Measurements from ENCODE around the gene VWA5B1. TPM values are rescaled to one million over a fixed set of nuclear protein-coding genes. Genes with fewer than 3 reads are reported as not detected.

VWA5B1 gene
- total and polyA plus RNA-seq, 10 of the 15 experiments (the other 5 are each of a cell fraction or from before 2014, with no cell fraction given), result under 0.01 to 0.05 (median 0.01) TPM; not detected in 7

DNA sequence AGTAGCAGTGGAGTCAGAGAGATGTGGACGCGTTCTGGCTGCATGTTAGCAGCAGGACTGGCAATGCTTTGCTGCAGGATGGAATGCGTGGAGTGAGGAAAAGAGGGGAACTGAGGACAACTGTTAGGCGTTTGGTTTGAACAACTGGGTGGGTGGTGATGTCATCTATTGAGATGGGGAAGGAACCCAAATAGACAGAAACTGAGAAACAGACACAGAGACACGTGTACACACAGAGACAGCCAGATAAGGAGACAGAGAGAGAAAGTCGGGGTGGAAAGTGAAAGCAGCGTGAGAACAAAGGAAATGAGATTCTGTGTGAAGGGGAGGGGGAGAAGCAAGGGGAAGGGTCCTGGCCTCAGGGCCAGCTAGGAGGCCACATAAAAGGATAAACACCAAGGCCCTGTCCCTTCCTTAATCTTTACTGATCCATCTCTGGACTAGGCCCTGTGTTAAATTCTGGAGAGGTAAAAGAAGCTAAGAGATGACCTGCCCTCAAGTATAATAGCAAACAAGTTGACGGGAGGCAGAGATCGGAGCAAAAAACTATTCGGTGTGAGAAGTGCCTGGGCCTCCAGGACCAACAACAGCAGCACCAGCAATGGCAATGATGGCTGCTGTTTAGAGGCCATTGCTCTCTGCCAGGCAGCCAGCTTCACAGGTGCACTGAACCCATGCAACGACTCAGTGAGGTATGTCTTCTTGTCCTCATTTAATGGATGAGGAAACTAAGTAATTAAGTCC, 31.6 kb downstream of the VWA5B1 start (continued):
- peak; percentile 63; the same call in 1 of the 2 replicates for TF ChIP-seq NBN (IDR thresholded peaks at IDR 0.05)
- TF ChIP-seq CHD2 (IDR thresholded peaks at IDR 0.05; ENCODE audit: borderline replicate concordance, low read depth, low read length), result no peak
- TF ChIP-seq, protein P1, sequence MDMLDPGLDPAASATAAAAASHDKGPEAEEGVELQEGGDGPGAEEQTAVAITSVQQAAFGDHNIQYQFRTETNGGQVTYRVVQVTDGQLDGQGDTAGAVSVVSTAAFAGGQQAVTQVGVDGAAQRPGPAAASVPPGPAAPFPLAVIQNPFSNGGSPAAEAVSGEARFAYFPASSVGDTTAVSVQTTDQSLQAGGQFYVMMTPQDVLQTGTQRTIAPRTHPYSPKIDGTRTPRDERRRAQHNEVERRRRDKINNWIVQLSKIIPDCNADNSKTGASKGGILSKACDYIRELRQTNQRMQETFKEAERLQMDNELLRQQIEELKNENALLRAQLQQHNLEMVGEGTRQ (IDR thresholded peaks at IDR 0.05; ENCODE audit: borderline replicate concordance, low read depth, low read length), result no peak
- TF ChIP-seq SMARCA5 (IDR thresholded peaks at IDR 0.05), result no peak

DNA sequence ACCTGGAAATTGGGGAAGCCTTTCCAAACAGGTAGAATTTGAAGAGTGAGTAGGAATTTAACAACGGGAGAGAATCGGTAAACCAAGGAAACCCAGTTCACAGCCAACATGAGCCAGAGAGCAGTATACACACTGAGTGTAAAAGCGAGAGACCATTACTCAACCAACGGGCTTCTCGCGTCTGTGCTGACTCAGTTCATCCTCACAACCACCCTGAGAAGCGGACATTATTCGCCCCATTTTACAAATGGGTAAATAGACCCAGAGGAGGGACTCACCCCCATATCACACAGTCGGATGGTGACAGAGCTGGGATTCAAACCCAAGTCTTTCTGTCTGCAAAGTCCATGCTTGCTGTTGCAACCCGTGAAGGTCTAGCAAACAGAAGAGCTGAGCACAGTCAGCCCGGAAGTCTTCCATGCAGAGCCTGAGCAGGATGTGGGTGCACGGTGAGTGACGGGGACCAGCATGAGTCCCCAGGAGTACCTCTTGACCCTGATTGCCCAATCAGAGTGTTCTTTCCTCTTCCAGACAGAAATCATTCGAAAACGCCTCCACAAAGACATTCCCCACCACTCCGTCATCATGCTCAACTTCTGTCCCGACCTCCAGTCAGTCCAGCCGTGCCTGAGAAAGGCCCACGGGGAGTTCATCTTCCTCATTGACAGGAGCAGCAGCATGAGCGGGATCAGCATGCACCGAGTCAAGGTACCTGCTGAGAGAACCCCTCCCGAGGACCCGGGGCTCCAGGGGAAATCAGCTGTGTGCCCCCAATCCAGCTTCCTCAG, 32.3 kb downstream of the VWA5B1 start:
- Histone ChIP-seq H3K9me3 (replicated peaks; ENCODE audit: control insufficient read depth, insufficient read depth, low read length) (no peaks in the 10 kb centered on the region; the same call in 2 of the 3 replicates), H3K4me3 (no peak overlapping the region), H3K4me2 (ENCODE audit: control insufficient read depth, insufficient read depth) (peak overlapping the region; percentile 61; the same call in 1 of the 2 replicates), H3K4me1 (ENCODE audit: control insufficient read depth, insufficient read depth, low read length) (peaks cover 24% of the 10 kb centered on the region), H3K27ac (ENCODE audit: control insufficient read depth, insufficient read depth) (peak overlapping the region; percentile 59), H3K27me3 (replicated peaks in 1 of 2; ENCODE audit: control insufficient read depth in 2 of 2, insufficient read depth in 2 of 2, low read length in 1 of 2) (no peaks in the 10 kb centered on the region), H3K9ac (ENCODE audit: control insufficient read depth, insufficient read depth, low read length) (no peak overlapping the region), H3K36me3 (ENCODE audit: control insufficient read depth in 2 of 2, insufficient read depth in 2 of 2, low read length in 1 of 2) (no peaks in the 10 kb centered on the region), H2AFZ (ENCODE audit: control insufficient read depth, low read depth, low read length) (peak overlapping the region; percentile 52), H3K79me2 (ENCODE audit: control insufficient read depth, insufficient read depth, low read length) (no peaks in the 10 kb centered on the region), H4K20me1 (ENCODE audit: control insufficient read depth, insufficient read depth) (peaks cover 4% of the 10 kb centered on the region; the same call in 1 of the 2 replicates)
- TF ChIP-seq MYC (IDR thresholded peaks at IDR 0.05; ENCODE audit: insufficient read depth, insufficient read length, insufficient replicate concordance, low read length, severe bottlenecking) (no peak), RUNX3 (IDR thresholded peaks at IDR 0.05; ENCODE audit: low read length) (0 out of 2 replicates have a peak, but pooled peaks have one; percentile 11), MTA3 (IDR thresholded peaks at IDR 0.05; ENCODE audit: borderline replicate concordance, low read length) (no peak)
- TF ChIP-seq, protein P2, sequence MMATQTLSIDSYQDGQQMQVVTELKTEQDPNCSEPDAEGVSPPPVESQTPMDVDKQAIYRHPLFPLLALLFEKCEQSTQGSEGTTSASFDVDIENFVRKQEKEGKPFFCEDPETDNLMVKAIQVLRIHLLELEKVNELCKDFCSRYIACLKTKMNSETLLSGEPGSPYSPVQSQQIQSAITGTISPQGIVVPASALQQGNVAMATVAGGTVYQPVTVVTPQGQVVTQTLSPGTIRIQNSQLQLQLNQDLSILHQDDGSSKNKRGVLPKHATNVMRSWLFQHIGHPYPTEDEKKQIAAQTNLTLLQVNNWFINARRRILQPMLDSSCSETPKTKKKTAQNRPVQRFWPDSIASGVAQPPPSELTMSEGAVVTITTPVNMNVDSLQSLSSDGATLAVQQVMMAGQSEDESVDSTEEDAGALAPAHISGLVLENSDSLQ (IDR thresholded peaks at IDR 0.05), result peak; percentile 43; the same call in 1 of the 2 replicates
- TF ChIP-seq, protein P3, sequence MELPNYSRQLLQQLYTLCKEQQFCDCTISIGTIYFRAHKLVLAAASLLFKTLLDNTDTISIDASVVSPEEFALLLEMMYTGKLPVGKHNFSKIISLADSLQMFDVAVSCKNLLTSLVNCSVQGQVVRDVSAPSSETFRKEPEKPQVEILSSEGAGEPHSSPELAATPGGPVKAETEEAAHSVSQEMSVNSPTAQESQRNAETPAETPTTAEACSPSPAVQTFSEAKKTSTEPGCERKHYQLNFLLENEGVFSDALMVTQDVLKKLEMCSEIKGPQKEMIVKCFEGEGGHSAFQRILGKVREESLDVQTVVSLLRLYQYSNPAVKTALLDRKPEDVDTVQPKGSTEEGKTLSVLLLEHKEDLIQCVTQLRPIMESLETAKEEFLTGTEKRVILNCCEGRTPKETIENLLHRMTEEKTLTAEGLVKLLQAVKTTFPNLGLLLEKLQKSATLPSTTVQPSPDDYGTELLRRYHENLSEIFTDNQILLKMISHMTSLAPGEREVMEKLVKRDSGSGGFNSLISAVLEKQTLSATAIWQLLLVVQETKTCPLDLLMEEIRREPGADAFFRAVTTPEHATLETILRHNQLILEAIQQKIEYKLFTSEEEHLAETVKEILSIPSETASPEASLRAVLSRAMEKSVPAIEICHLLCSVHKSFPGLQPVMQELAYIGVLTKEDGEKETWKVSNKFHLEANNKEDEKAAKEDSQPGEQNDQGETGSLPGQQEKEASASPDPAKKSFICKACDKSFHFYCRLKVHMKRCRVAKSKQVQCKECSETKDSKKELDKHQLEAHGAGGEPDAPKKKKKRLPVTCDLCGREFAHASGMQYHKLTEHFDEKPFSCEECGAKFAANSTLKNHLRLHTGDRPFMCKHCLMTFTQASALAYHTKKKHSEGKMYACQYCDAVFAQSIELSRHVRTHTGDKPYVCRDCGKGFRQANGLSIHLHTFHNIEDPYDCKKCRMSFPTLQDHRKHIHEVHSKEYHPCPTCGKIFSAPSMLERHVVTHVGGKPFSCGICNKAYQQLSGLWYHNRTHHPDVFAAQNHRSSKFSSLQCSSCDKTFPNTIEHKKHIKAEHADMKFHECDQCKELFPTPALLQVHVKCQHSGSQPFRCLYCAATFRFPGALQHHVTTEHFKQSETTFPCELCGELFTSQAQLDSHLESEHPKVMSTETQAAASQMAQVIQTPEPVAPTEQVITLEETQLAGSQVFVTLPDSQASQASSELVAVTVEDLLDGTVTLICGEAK (IDR thresholded peaks at IDR 0.05; ENCODE audit: borderline replicate concordance), result no peak
- FAIRE-seq (peak; percentile 57), DNase-seq (ENCODE audit: low read depth, low spot score) (no peak), ATAC-seq (no peak)
- SMC1A ChIA-PET (ENCODE audit: uncharacterized antibody, unreplicated experiment), result interaction anchor here (0.8 kb wide), 1 partner anchor 107 kb away, joined by 3 read pairs; no protein-coding TSS in a partner anchor
- no TSS peak for BruUV-seq (replicated peaks)
- intact Hi-C loops (cut with micrococcal nuclease; ENCODE audit: unreplicated experiment), result no loop called here
- in situ Hi-C loops (cut with MboI), result no loop called here
- RAD21 ChIA-PET (ENCODE audit: unreplicated experiment), result no interaction called here
- POLR2A ChIA-PET, result no interaction called here
- CTCF ChIA-PET, result interaction anchor here (0.8 to 0.9 kb wide), 2 partner anchors 10 to 110 kb away, joined by 3 to 5 read pairs; no protein-coding TSS in a partner anchor
- 58% methylated on average over 23 of the region's 23 CpGs for WGBS (ENCODE audit: insufficient coverage, insufficient replicate concordance, low lambda C conversion rate, missing lambda C conversion rate)
